Right lobe of liver (tissue), 4 donors: ENCODE results near the gene INCA1.

ENCODE experiments used
- CTCF ChIP-seq, 4 donors: fragments of 200-600 bp in 3 of 4; fragments of 450-650 bp in 1 of 4; IDR thresholded peaks; one replicate each; pipeline versions ENCODE4 v1.5.1 to v1.8.0; 2016 to 2022; ENCODE audit warnings: antibody characterized with exemption in 4 of 4, mild to moderate bottlenecking in 2 of 4
- POLR2A ChIP-seq: fragments of 450-650 bp; IDR thresholded peaks from one replicate; pipeline ENCODE4 v1.6.1; 2017; ENCODE audit warnings: antibody characterized with exemption, mild to moderate bottlenecking
- donor health status: DM: no; HTN: no; CAD: no.
- donor health status: DM: no; HTN: no; CAD: no.
- donor health status: DM: no; HTN: yes; CAD: no.

GRCh38 chr17:5014357-5014756 is 17.0 kb upstream of the INCA1 start:
- no peak for TF ChIP-seq CTCF (IDR thresholded peaks at IDR 0.05)
- no peak for TF ChIP-seq POLR2A
